CD8-positive, alpha-beta memory T cell (primary cell): Measurements from ENCODE around the gene IRF6. TPM values are rescaled to one million over a fixed set of nuclear protein-coding genes. Genes with fewer than 3 reads are reported as not detected.
A peak's percentile ranks its signal among the peaks of the same experiment; 100 is the strongest.

Source experiments
- CTCF ChIA-PET: fragments of 350-600 bp; sonication (Branson Sonifier 250); formaldehyde crosslinking; loops from one replicate; lab custom pipeline; 2021; ENCODE audit warnings: antibody characterized with exemption; lab: Charles Lee
- POLR2A ChIA-PET: fragments of 350-600 bp; sonication (Branson Sonifier 250); formaldehyde crosslinking; loops from one replicate; lab custom pipeline; 2021; ENCODE audit warnings: antibody characterized with exemption; lab: Charles Lee
- DNase-seq, 5 donors: peaks; one replicate each; pipeline versions ENCODE4 v3.0.0 to v3.0.0-alpha.2; 2020 to 2022; ENCODE audit warnings: mixed read lengths in 1 of 5
- H3K27ac ChIP-seq: one replicate; pipeline ENCODE4 v1.7.0; 2013; ENCODE audit warnings: low read depth, mild to moderate bottlenecking, low read length, moderate library complexity
- H3K27me3 ChIP-seq: 2 replicates; pipeline ENCODE4 v1.7.0; 2013; ENCODE audit warnings: low read length, mild to moderate bottlenecking; ENCODE audit not compliant: insufficient read depth, poor library complexity, severe bottlenecking
- H3K36me3 ChIP-seq: 2 replicates; pipeline ENCODE4 v1.7.0; 2013; ENCODE audit warnings: mild to moderate bottlenecking, low read length, moderate library complexity; ENCODE audit not compliant: insufficient read depth
- H3K4me1 ChIP-seq: 2 replicates; pipeline ENCODE4 v1.7.0; 2013; ENCODE audit warnings: mild to moderate bottlenecking, low read length, moderate library complexity; ENCODE audit not compliant: insufficient read depth
- H3K4me3 ChIP-seq: 2 replicates; pipeline ENCODE4 v1.7.0; 2013; ENCODE audit warnings: mild to moderate bottlenecking, low read length
- H3K9me3 ChIP-seq: 2 replicates; pipeline ENCODE4 v1.7.0; 2013; ENCODE audit warnings: mild to moderate bottlenecking, low read length
- H3K27ac Mint-ChIP-seq, 8 donors: one replicate each; pipeline ENCODE4 v1.8.0; 2020 to 2021; ENCODE audit warnings: mixed read lengths in 8 of 8, mild to moderate bottlenecking in 6 of 8, inconsistent platforms in 3 of 8, moderate library complexity in 3 of 8
- H3K27me3 Mint-ChIP-seq, 2 donors: one replicate each; pipeline ENCODE4 v1.8.0; 2020 to 2021; ENCODE audit warnings: mixed read lengths in 2 of 2, mild to moderate bottlenecking in 1 of 2, moderate library complexity in 1 of 2
- H3K36me3 Mint-ChIP-seq, 3 donors: one replicate each; pipeline ENCODE4 v1.8.0; 2020 to 2021; ENCODE audit warnings: mixed read lengths in 3 of 3, inconsistent platforms in 1 of 3, mild to moderate bottlenecking in 1 of 3
- H3K4me1 Mint-ChIP-seq, 3 donors: one replicate each; pipeline ENCODE4 v1.8.0; 2020 to 2021; ENCODE audit warnings: mixed read lengths in 3 of 3, inconsistent platforms in 1 of 3, mild to moderate bottlenecking in 1 of 3
- H3K4me3 Mint-ChIP-seq, 7 donors: one replicate each; pipeline ENCODE4 v1.8.0; 2020 to 2021; ENCODE audit warnings: mixed read lengths in 7 of 7, mild to moderate bottlenecking in 6 of 7, moderate library complexity in 4 of 7, inconsistent platforms in 2 of 7
- H3K9me3 Mint-ChIP-seq, 5 donors: one replicate each; pipeline ENCODE4 v1.8.0; 2020 to 2022; ENCODE audit warnings: mixed read lengths in 5 of 5, mild to moderate bottlenecking in 3 of 5, moderate library complexity in 2 of 5, inconsistent platforms in 1 of 5
- polyA plus RNA-seq: library from polyadenylated mRNA; unstranded; fragments of 300-500 nt; fragmentation: Illumina TruSeq; gene quantifications from one replicate; pipeline ENCODE4 v1.2.3, GENCODE V29; 2021
- total RNA-seq, 2 experiments: library from RNA; stranded (reverse); gene quantifications; one replicate each; pipeline ENCODE4 v1.2.3, GENCODE V29; 2021

IRF6 gene
- total RNA-seq (1 to 10 TPM; 1.2 TPM), polyA plus RNA-seq (1.0 TPM)

DNA sequence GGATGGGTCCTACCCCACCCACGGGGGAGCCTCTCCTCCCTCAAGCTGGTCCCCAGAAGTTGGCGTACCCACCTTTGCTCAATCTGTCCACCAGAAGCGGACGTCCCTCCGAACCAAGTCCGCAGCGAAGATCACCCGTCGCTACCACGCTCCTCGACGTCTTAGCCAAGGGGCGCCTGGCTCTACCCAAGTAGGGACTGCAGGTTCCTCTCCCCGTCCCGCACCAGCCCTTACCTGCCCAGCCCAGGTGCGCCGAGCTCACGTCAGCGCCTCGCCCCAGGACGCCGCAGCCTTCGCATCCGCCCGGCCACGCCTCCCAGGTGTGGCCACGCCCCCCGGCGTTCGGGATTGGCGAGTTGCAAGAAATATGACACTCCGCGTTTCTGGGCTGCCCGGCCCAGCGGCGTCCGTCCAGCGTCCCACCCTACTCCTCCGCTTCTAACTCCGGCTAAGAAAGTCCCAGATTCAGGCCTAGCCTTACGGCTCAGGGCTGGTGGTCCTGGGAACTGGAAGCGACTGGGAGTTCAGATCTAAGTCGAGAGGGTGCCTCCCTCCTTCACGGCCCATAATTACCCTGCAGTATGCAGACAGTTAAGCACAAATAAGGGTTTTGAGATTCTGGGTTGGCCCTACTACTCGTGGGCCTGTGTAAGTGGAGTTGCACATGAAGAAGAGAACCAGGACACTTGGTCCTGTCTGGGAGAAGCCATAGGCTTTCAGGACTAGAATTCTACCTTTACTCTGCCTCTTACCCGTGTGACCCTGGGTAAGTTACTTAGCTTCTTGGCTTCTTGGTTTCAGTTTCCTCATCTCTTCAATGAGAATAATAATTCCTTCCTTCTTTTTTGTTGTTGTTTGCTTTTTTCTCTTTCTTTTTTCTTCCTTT, at the start of gene IRF6:
TSS of gene IRF6 (minus strand) at position 268 of the 886 bp plus-strand sequence. CDS start 4,729 bp downstream, outside the sequence.
- Mint-ChIP-seq H3K36me3 (peaks cover 0 to 4% (median 1%) of the 10 kb centered on the region in 3 donors), H3K9me3 (peaks cover 0 to 2% (median 0%) of the 10 kb centered on the region in 5 donors), H3K4me3 (peak within 1 kb of the TSS; percentile 85 to 98 (median 93)), H3K27me3 (peaks cover 2 to 10% of the 10 kb centered on the region in 2 donors), H3K27ac (peak within 1 kb of the TSS in 7 of 8 donors; percentile 49 to 96 (median 93)), H3K4me1 (peaks cover 7 to 13% (median 8%) of the 10 kb centered on the region in 3 donors)
- Histone ChIP-seq H3K27me3 (no peaks in the 10 kb centered on the region), H3K4me3 (peak within 1 kb of the TSS; percentile 42), H3K4me1 (peaks cover 9% of the 10 kb centered on the region), H3K36me3 (no peaks in the 10 kb centered on the region), H3K27ac (peak within 1 kb of the TSS; percentile 52), H3K9me3 (no peaks in the 10 kb centered on the region)
- ChIA-PET CTCF (interaction anchor here (1.2 to 5.7 kb wide), 7 partner anchors 13 to 58 kb away, joined by 3 to 43 read pairs (median 4); partner anchors contain the start of gene C1orf74), POLR2A (interaction anchor here (1.7 to 2.1 kb wide), 2 partner anchors 21 to 38 kb away, joined by 7 to 8 read pairs; partner anchors contain the start of gene C1orf74)
- DNase-seq, result peak; percentile 57 to 87 (median 71)

GRCh38 chr1:209855623-209856022, 49.7 kb upstream of the IRF6 start:
- CTCF ChIA-PET, result interaction anchor here (1.4 kb wide), 1 partner anchor 33 kb away, joined by 3 read pairs; no protein-coding TSS in a partner anchor
- no peak overlapping the region for H3K4me3 Mint-ChIP-seq
- Histone ChIP-seq H3K36me3 (peaks cover 25% of the 10 kb centered on the region), H3K27me3 (no peaks in the 10 kb centered on the region), H3K9me3 (no peaks in the 10 kb centered on the region), H3K4me3 (no peak overlapping the region), H3K4me1 (no peaks in the 10 kb centered on the region), H3K27ac (no peak overlapping the region)
- no peaks in the 10 kb centered on the region for H3K9me3 Mint-ChIP-seq
- DNase-seq, result no peak
- H3K27ac Mint-ChIP-seq, result peak overlapping the region in 1 of 8 donors; percentile 27
- H3K36me3 Mint-ChIP-seq, result peaks cover 0 to 49% (median 10%) of the 10 kb centered on the region in 3 donors
- H3K27me3 Mint-ChIP-seq, result no peaks in the 10 kb centered on the region
- POLR2A ChIA-PET, result no interaction called here
- no peaks in the 10 kb centered on the region for H3K4me1 Mint-ChIP-seq

DNA sequence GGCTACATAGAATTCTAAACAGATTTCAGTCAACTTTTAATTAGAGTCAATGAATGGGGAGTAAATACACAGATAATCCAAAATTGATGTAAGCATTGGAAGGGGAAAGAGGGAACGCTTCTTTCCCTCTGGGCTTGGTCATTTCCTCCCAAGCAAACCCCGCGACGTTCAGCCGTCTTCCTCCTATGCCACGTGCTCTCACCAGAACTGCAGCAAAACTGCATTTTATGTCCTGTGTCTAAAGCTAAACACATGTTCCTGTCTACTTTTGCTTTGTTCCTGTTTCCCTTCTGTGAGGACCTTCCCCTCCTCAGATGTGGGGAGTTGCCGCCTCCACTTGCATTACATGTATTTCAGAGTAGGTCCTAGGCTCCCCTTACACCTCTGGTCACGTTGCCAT, 49.1 kb upstream of the IRF6 start:
- H3K27me3 Mint-ChIP-seq, result no peaks in the 10 kb centered on the region
- no peaks in the 10 kb centered on the region for H3K27me3 ChIP-seq
- peaks cover 0 to 55% (median 10%) of the 10 kb centered on the region in 3 donors for H3K36me3 Mint-ChIP-seq
- POLR2A ChIA-PET, result no interaction called here
- H3K27ac ChIP-seq, result no peak overlapping the region
- no peaks in the 10 kb centered on the region for H3K9me3 ChIP-seq
- CTCF ChIA-PET, result interaction anchor here (1.4 kb wide), 1 partner anchor 32 kb away, joined by 3 read pairs; no protein-coding TSS in a partner anchor
- H3K4me3 ChIP-seq, result no peak overlapping the region
- H3K9me3 Mint-ChIP-seq, result no peaks in the 10 kb centered on the region
- DNase-seq, result no peak
- no peak overlapping the region for H3K4me3 Mint-ChIP-seq
- peak overlapping the region in 4 of 8 donors; percentile 30 to 78 (median 71) for H3K27ac Mint-ChIP-seq
- no peaks in the 10 kb centered on the region for H3K4me1 Mint-ChIP-seq
- peaks cover 25% of the 10 kb centered on the region for H3K36me3 ChIP-seq
- no peaks in the 10 kb centered on the region for H3K4me1 ChIP-seq

GRCh38 chr1:209854196-209854595, 48.3 kb upstream of the IRF6 start:
- Histone ChIP-seq H3K9me3 (no peaks in the 10 kb centered on the region), H3K36me3 (peaks cover 30% of the 10 kb centered on the region), H3K4me1 (no peaks in the 10 kb centered on the region), H3K27me3 (no peaks in the 10 kb centered on the region), H3K27ac (no peak overlapping the region), H3K4me3 (no peak overlapping the region)
- H3K27me3 Mint-ChIP-seq, result no peaks in the 10 kb centered on the region
- CTCF ChIA-PET, result interaction anchor here (1.4 kb wide), 1 partner anchor 31 kb away, joined by 3 read pairs; no protein-coding TSS in a partner anchor
- peaks cover 0 to 63% (median 14%) of the 10 kb centered on the region in 3 donors for H3K36me3 Mint-ChIP-seq
- no peak for DNase-seq
- peak overlapping the region in 1 of 8 donors; percentile 29 for H3K27ac Mint-ChIP-seq
- H3K4me3 Mint-ChIP-seq, result no peak overlapping the region
- peaks cover 0 to 2% (median 0%) of the 10 kb centered on the region in 3 donors for H3K4me1 Mint-ChIP-seq
- POLR2A ChIA-PET, result no interaction called here
- H3K9me3 Mint-ChIP-seq, result no peaks in the 10 kb centered on the region

DNA sequence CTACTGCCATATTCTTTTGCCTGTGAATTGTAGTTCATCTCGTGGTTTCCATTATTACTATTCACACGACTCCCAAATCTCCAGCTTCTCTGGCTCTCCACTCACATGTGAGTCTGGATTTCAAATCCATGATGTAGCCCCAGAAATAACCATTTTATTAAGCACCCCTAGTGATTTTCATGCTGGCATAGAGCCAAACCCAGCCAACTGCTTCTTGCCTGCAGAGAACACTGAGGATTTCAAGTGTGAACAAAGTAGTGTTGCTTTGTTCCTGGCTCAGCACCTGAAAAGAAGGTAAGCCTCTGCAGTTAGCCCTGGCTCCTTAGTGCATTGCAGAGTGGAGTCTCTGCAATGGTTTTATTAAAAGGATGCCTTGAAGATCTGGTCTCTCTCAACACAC, 47.7 kb upstream of the IRF6 start:
- peaks cover 0 to 67% (median 14%) of the 10 kb centered on the region in 3 donors for H3K36me3 Mint-ChIP-seq
- H3K4me3 Mint-ChIP-seq, result no peak overlapping the region
- no peaks in the 10 kb centered on the region for H3K9me3 Mint-ChIP-seq
- Histone ChIP-seq H3K27me3 (no peaks in the 10 kb centered on the region), H3K36me3 (peaks cover 30% of the 10 kb centered on the region), H3K4me3 (no peak overlapping the region), H3K27ac (no peak overlapping the region), H3K9me3 (no peaks in the 10 kb centered on the region), H3K4me1 (no peaks in the 10 kb centered on the region)
- no peak for DNase-seq
- peaks cover 0 to 2% (median under 1%) of the 10 kb centered on the region in 3 donors for H3K4me1 Mint-ChIP-seq
- peak overlapping the region in 1 of 8 donors; percentile 6 for H3K27ac Mint-ChIP-seq
- CTCF ChIA-PET, result no interaction called here
- H3K27me3 Mint-ChIP-seq, result no peaks in the 10 kb centered on the region
- POLR2A ChIA-PET, result no interaction called here

DNA sequence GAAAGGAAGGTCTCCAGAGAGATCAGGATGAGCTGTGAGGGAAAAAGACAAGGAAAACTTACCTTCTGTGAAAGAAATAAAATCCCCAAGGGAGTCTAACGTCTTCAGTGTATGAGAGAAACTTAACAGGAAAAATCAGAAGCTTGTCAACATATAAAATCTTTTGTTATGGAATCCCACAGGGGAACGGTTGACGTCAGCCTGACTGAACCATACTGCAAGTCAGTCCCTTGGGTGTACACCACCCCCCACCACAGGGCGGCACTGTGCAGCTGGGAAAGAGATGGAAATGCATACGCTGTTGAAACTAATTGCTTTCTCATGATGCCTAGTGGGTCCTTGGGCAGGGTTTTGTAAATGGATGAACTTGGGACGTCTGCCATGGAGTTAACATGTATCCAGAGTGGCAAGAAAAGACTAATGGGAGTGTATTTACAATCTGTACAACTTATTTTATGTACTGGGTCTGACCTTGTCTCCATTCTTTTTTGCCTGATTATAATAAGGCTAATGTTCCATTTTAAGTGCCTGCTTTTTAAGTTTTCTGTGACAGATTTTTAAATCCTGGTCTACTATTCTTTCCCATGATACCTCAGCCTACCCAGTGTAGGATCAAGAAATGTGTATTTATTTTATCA, 44.5 kb upstream of the IRF6 start:
- Mint-ChIP-seq H3K27ac (peak overlapping the region in 4 of 8 donors; percentile 9 to 42 (median 26)), H3K27me3 (no peaks in the 10 kb centered on the region), H3K9me3 (no peaks in the 10 kb centered on the region), H3K4me1 (peaks cover 2 to 12% (median 10%) of the 10 kb centered on the region in 3 donors), H3K36me3 (peaks cover 0 to 91% (median 23%) of the 10 kb centered on the region in 3 donors), H3K4me3 (no peak overlapping the region)
- Histone ChIP-seq H3K9me3 (no peaks in the 10 kb centered on the region), H3K27ac (no peak overlapping the region), H3K36me3 (peaks cover 30% of the 10 kb centered on the region), H3K4me3 (no peak overlapping the region), H3K4me1 (no peaks in the 10 kb centered on the region), H3K27me3 (no peaks in the 10 kb centered on the region)
- DNase-seq, result no peak
- ChIA-PET POLR2A (no interaction called here), CTCF (interaction anchor here (0.7 to 0.9 kb wide), 2 partner anchors 10 kb away, joined by 3 to 4 read pairs; no protein-coding TSS in a partner anchor)

DNA sequence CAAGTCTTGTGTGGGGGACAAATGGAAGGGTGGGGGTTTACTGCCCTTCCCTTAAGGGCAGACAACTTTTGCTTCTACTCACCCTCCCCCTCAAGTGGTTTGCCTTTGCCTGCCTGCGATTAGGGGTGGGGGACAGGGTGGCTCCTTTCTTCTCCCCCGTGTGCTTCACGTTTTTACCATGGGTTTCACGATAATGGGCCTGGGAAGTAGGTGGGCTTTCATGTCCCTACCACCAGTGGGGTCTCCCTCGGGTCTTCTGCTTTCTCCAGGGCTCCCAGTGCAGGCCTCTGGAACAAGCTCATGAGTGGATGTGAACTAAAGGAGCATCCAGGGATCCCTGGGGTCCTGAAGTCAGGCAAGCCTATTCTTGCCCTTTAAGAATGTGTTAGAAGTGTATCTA, 43.4 kb upstream of the IRF6 start:
- H3K4me1 Mint-ChIP-seq, result peaks cover 2 to 12% (median 10%) of the 10 kb centered on the region in 3 donors
- Histone ChIP-seq H3K9me3 (no peaks in the 10 kb centered on the region), H3K4me1 (no peaks in the 10 kb centered on the region), H3K27ac (no peak overlapping the region), H3K4me3 (no peak overlapping the region), H3K27me3 (no peaks in the 10 kb centered on the region), H3K36me3 (peaks cover 33% of the 10 kb centered on the region)
- H3K36me3 Mint-ChIP-seq, result peaks cover 0 to 93% (median 23%) of the 10 kb centered on the region in 3 donors
- ChIA-PET POLR2A (no interaction called here), CTCF (interaction anchor here (0.9 kb wide), 1 partner anchor 11 kb away, joined by 3 read pairs; no protein-coding TSS in a partner anchor)
- H3K27me3 Mint-ChIP-seq, result no peaks in the 10 kb centered on the region
- H3K9me3 Mint-ChIP-seq, result no peaks in the 10 kb centered on the region
- peak overlapping the region in 1 of 8 donors; percentile 54 for H3K27ac Mint-ChIP-seq
- H3K4me3 Mint-ChIP-seq, result no peak overlapping the region
- DNase-seq, result no peak
